COLO829 (cell line): Measurements from ENCODE around the gene KPNA3.
A peak's percentile ranks its signal among the peaks of the same experiment; 100 is the strongest.
"Not testable (repeated sequence)": the region's sequence is repeated elsewhere in the genome, so short reads cannot be mapped to it uniquely, and the experiment has no call there.

Experiments used
- DNase-seq: peaks from one replicate; pipeline ENCODE4 v3.0.0; 2012; ENCODE audit warnings: low spot score

The KPNA3 gene, protein sequence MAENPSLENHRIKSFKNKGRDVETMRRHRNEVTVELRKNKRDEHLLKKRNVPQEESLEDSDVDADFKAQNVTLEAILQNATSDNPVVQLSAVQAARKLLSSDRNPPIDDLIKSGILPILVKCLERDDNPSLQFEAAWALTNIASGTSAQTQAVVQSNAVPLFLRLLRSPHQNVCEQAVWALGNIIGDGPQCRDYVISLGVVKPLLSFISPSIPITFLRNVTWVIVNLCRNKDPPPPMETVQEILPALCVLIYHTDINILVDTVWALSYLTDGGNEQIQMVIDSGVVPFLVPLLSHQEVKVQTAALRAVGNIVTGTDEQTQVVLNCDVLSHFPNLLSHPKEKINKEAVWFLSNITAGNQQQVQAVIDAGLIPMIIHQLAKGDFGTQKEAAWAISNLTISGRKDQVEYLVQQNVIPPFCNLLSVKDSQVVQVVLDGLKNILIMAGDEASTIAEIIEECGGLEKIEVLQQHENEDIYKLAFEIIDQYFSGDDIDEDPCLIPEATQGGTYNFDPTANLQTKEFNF

DNA sequence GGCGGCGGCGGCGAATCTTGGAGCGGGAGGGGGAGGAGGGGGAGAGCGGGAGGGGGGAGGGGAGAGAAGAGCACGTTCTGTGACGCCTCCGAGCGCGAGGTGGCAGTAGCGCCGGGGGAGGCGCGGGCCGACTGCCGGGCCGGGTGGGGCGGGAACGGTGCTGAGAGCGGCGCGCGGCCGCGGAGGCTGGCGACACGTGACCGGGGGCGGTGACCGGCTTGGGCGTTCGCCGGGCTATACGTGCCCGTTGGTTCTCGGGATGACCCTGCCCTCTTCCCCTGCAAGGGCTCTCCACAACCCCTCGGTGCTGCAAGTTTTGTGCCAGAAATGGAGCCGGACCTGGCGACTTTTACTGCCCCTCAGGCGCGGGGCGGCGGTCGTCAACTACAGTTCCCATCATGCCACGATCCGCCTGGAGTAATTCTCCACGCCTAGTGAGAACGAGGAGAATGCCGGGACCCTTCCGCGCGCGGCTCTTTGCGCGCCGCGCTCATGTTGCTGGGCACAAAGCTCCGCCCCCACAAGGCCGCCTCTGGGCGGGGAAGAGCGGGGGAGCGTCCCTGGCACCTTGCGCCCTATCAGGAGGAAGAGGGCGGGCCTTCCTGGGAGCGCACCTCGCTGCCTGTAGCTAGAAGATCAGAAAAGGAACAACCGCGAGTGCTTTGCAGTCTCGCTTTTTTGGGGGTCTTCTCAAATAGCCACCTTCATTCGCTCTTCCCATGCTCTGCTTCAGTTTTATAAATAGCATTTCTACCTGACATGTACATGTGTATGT, at the start of gene KPNA3:
TSS of gene KPNA3 (minus strand) at position 133 of the 775 bp plus-strand sequence. CDS start 176 bp downstream, outside the sequence.
- DNase-seq = peak; percentile 88

DNA sequence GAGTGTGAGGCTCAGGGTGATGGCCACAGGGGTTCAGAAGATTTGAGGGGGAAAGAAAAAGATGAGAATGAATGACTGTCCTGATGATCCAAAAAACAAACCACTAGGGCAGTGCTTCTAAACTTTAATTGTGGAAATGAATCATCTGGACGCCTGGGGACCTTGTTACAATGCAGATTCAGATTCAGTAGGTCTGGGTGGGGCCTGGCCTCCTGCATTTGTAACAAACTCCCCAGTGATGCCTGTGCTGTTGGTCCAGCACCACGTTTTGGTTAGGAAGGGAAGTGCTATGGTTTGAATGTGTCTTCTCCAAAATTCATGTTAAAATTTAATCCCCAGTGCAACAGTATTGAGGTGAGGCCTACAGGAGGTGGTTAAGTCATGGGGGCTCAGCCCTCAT, 49.5 kb upstream of the KPNA3 start:
- no peak for DNase-seq

DNA sequence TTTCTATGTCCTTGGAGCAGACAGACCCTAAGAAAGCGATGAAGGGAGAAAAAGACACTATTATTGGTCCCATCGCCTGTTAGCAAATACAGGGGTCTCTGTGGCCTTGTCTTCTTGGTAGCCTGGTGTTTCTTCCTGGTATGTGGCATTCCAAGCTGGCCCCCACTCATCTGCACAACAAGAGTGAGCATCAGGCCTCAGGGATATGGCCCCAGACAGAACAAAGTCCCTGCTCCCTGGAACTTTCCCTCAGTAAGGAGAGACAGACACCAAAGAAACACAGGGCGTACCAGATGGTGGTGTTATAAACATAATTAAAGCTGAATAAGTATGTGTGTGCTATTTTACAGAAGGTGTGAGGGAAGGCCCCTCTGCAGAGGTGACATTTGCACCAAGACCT, 48.2 kb upstream of the KPNA3 start:
- DNase-seq = no peak

DNA sequence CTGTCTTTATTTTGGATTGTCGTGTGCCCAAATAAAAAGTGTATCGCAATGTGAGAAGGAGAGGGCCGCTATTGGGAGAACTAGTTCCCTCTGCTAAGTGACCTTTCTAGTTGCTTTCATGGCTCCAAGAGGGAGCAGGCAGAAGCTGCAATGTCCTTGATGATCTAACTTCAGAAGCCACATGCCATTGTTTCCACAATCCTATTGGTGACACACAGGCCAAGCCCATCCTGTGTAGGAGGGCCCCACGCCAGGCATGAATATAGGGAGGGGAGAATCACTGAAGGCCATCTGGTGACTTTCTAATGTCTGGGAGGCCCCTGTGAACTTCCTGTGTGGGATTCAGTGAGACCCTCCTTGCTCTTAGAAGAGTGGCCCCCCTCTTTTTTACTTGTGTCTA, 47.8 kb upstream of the KPNA3 start:
- DNase-seq = no peak

DNA sequence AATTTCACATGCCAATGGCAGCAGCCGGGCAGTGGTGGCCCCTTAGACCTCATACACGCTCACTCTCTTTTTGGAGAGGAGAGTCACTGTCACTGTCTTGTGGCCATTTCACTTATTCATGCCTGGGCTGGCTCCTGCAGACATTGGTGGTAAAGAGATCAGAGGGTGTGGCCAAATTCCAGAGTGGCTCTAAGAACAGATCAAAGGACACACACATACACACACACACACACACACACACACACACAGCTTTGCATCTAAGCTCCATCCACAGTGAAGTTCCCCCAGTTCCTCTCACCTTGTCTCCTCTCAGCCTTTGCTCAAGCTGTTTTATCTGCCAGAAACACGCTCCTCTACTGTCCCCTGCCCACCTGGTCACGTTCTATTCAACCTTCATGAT, 46.5 kb upstream of the KPNA3 start:
- no peak for DNase-seq

DNA sequence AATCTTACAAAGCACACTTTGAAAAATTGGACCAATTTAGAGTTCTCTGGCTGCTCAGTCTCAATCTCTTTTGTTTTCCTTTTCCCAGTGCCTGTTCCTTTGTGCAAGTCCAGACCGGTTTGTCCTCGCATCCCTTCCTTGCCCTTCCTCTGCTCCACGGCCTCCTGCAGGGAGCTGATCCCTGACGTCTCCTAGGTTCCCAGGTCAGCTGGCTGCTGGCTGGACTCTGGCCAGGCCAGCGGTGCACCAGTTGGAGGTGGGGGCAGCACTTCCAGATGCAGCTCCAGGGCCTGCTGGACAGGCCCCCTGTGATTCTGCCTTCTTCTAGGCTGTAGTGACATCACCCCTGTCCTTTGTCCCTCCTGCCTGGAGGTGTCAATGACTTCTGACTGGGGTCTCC, 44.0 kb upstream of the KPNA3 start:
- no peak for DNase-seq

DNA sequence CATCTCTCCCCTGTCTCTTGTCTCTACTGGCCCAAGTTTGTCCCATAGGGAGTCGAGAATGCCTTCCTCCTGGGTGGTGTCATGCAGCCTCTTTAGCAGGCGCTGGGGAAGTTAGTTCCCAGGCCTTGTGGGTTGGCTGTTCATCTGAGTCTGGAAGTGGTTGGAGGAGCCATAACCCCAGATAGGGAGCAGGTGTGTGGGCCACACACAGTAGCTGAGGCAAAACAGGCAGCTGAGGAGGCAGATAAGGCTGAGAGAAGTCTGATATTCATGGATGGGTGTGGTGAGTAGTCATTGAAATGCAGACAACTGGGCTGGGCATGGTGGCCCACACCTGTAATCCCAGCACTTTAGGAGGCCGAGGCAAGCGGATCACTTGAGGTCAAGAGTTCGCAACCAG, 40.9 kb upstream of the KPNA3 start:
- DNase-seq = no peak

DNA sequence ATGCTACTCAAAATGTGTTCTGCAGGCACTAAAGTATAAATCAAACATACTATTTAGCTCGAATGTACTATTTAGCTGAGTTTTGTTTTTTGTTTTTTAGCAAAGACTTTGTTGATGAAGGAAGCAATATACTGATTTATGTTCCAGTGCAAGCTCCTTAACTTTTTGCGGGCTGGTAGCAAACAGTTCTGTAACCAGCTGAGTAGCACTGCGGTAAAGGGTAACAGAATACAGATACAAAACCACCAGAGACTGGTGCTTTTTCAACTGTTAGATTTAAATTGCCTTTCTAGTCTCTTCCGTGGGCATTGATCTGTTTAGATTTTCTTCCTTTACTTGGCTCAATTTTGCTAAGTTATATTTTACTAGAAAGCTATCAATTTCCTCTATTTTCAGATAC, 39.0 kb upstream of the KPNA3 start:
- DNase-seq = no peak

DNA sequence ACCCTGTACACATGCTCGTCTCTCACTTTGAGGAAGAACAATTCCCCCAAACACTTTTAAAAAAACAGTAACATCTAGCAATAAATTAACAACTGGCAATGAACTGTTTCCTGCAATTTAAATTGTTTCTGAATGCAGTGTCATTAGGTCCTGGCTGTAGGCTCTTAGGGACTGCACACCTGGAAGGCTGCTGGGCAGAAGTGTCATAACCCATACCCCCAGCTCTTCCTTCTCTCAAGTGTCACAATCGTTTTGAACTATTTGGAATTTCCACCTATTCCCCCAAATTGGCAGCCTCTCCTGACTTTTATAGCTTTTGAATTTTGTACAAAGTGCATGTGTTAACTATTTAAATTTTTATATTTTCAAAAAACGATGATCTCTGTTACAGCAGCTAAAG, 38.2 kb upstream of the KPNA3 start:
- DNase-seq = no peak

DNA sequence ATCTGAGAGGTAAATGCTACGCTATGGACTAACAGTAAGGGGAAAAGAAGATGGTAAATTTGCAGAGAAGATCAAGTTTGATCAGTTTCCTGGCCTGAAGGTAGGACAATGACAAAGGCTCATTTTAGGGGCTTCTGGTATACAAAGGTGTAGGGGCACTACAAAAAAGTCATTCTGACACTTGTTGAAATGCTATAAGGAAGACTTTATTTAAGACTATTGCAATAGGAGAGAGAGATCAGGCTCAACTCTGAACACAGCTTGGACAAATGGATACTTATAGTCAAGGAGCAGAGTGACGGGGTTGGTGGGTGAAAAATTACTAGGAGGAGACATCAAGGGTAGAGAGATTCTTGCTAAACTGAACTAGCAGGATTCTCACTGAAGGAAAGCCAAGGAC, 37.2 kb upstream of the KPNA3 start:
- DNase-seq = no peak

DNA sequence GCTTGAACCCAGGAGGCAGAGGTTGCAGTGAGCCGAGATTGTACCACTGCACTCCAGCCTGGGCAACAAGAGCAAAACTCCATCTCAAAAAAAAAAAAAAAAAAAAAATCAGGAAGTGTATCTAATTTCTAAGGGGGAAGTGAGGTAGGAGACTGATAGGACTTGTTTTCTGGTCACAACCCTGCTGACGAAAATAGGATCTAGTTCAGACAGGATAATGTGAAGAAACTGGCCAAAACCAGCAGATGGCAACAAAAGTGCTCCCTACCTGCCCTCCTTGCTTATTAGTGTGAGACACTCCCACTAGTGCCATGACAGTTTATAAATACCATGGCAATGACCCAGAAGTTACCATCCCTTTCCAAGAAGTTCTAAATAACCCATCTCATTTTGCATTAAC, 36.0 kb upstream of the KPNA3 start:
- DNase-seq = no peak

DNA sequence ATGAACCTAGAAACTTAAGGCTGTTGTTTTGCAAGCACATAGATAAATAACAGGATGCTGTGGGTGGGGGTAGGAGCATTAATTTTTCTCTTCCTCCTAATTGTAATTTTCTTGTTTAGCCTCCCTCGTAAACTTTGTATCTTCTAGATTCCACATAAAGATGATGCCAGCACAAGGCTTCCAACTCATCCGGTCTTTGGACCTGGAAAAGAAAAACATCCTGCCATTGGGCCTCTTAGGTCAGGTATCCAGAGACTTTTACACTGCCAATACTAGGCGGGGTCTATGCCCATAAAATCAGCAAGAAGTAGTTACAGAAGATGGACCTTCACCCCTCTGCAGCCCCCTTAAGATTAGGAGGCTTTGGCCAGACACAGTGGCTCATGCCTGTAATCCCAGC, 35.4 kb upstream of the KPNA3 start:
- DNase-seq = no peak

DNA sequence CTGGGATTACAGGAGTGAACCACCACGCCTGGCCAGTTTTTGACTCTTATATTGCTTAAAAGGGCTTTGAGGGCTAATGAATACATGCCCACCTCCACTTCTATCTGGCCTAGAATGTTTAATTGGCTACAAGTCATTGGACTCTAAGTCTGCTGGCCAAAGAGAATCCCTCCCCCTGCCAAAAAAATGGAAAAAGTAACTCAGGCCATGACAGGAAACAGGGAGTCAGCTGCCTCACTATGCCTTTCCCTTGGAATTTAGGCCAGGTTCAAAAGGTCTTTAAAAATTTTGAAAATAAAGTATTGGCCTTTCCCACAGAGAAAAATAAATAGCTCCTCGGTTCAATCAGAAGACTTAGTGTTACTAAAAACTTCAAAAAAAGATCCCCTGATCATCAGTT, 34.9 kb upstream of the KPNA3 start:
- DNase-seq = no peak

DNA sequence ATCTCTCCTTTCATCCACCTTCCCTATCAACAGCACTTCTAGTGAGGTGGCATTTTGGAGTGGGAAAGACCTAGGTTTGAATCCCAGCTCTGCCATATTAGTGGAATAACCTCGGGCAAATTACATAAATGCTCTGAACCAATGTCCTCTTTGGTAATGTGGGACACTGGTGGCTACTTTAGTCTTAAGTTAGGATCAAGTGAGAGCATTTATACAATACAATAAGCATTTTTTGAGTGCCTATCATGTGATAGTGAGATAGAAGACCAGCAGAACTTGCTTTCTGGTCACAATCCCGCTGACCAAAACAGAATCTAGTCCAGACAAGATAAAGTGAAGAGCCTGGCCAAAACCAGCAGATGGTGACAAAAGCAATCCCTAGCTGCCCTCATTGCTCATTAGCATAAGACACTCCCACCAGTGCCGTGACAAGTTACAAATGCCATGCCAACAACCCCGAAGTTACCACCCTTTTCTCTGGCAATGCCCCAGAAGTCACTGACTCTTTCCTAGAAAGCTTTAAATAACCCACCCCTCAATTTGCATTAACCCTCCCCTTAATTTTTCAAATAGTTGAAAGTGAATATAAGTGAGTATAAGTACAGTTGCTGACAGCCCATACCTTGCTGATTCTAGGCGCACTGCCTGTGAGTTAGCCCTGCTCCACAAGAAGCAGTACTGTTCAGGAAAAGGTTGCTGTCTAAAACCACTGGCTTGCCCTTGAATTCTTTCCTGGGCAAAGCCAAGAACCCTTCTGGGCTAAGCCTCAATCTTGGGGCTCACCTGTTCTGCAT, 28.9 kb upstream of the KPNA3 start:
- no peak for DNase-seq

DNA sequence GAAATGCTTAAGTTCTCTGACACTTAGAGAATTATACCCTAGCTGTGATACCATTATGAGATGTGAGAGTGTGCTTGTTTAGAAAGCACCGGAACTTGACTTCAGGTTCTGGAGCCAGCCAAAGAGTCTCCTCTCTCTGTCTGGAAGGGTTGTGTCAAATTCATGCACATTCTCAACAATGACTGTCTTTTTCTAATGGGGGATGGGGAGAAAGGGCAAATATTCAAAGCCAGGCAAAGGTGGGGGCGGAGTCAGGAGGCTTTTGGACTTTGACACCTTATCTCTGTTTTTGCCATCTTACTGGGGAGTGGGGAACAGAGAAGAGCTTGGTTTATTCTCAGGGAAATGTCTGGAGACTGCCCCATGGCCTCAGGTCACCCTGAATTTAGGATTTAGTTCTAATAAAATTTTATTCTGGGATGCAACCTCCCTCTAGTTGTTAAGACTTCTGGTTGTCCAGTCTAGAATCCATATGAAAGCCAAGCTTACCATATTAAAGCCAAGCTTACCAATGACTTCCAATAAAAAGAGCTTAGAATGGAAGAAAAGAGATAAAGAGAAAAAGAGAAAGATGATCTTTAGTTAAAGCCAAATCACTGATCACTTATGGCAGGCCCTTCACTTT, 28.2 kb upstream of the KPNA3 start:
- DNase-seq = no peak

DNA sequence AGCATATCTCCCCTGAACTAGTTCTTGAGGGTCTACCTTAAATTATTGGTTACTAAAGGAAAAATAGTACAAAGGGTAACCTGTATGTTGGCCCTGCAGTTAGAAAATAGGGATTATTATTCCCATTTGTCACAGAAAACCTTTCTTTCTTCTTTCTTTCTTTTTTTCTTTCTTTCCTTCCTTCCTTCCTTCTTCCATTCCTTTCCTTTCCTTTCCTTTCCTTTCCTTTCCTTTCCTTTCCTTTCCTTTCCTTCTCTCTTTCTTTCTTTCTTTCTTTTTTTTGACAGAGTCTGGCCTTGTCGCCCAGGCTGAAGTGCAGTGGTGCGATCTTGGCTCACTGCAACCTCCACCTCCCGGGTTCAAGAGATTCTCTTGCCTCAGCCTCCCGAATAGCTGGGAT, 23.6 kb upstream of the KPNA3 start:
- DNase-seq = not testable (repeated sequence)

DNA sequence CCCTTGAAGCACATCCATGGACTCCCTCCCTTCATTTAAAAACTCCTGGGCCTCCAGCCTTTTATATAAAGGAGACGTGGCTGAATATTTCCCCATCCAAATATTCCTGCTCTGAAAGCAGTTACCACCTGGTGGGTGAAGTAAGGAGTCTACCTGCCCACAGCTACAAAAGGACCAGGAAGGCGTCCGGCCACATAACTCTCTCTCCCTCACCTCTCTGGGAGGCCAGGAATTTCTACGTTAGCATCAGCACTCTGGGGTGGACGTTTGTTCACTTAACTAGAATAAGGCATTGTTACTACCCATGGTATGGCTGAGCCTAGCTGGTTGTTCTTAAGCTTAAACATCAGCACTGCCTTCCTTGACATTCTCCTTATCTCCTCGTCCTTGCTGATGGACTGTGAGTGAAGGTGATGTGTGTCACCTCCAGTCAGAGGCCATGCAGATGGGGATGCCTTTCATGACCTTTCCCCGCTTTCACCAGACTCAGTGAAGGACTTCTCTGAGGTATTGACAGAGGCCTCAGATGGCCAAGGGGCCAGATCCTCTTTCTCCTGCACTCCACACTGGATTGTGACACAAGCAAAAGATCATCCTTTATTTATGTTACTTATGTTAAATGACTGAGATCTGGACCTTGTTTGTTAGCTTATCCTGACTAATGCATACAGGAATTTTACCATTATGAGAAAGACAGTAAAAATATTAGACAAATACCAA, 22.2 kb upstream of the KPNA3 start:
- no peak for DNase-seq

DNA sequence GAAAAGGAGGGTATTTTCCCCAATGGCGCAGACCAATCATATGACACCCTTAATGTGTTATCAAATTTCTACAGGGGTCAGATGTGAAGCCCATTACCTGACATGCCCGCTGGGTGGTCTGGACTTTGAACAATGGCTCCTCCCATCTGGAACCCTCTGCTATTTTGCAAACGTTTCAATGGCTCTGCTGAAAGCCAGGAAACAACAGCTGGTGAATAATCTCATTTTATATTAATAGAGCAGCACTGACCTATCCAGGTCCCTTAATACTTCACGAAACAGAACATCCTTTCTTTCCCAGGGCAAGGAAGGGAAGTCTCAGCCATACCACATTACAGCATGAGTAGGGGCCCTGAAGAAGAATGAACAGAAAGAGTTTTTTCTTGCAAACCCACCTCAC, 20.3 kb upstream of the KPNA3 start:
- peak; percentile 45 for DNase-seq

DNA sequence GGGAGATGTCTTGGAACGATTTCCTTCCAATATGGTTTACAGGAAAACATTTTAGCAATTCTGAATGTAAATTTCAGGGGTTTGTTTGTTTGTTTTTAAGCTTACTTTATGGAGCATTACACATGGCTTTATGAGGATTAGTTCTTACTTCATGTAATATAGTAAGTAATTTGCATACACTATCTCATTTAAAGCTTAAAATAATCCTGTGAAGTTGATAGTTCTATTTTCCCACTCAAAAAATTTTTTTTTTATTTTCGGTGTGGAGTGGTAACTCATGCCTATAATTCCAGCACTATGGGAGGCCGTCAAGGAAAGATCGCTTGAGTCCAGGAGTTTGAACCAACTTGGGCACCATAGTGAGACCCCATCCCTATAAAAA, 19.0 kb upstream of the KPNA3 start:
- DNase-seq = no peak

DNA sequence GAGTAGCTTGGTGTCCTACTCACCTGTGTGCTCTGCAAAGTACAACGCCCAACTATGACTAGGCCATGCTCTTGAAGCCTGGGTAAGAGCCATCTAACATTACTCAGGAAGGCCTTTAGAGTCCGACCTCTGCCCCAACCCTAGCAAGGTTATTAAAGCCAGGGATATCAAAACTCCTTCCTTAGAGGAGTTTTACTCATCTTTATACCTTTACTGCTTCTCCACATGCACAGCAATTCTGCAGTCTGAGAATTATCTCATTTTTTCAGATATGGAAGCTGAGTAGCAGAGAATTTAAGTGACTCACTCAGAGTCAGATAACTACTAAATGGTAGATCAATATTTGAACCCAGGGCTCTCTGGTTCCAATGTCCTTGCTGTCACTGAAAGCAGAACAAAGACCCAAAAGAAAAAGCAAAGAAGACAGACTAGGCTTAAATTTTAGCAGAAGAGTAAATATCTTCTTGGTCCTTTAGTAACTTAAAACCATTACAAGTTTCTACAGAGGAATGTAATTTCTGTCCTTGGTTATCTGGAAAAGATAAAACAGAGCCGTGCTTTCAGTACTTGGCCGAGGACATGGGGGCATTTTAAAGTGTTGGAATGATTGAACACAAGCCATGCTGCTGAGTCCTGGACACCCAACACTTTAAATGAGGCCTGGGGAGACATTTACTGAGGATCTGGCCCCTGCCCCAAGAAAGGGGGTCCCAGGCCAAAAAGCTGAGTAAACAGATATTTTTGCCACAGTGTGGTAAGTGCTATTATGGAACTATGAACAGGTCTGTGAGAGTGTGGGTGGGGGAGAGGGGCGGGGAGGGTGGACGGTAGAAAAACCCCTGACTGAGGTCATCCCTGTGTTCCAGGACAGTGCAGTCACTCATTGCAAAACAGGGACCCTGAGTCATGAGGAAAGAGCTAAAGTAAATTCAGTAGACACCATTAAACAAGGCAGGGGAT, 18.4 kb upstream of the KPNA3 start:
- DNase-seq = no peak
